C1 segment of cervical spinal cord (tissue), 14 donors: ENCODE data around the gene PHLPP2.

ENCODE experiments used
- DNase-seq, 14 donors: peaks; one replicate each; lab custom pipeline; 2025; lab: John Stamatoyannopoulos, UW

The PHLPP2 gene

GRCh38 chr16:71669926-71670536 lies 54.5 kb downstream of the PHLPP2 start:
- DNase-seq: no peak

GRCh38 chr16:71666928-71667707 lies 57.4 kb downstream of the PHLPP2 start:
- DNase-seq: no peak

GRCh38 chr16:71666264-71666663 lies 58.2 kb downstream of the PHLPP2 start:
- no peak for DNase-seq

- DNase-seq: no peak
Observed at GRCh38 chr16:71659471-71659870, 65.0 kb downstream of the PHLPP2 start.

GRCh38 chr16:71658771-71659170 lies 65.7 kb downstream of the PHLPP2 start:
- peak in 1 of 14 donors; percentile 6 for DNase-seq

- no peak for DNase-seq
Observed at GRCh38 chr16:71649704-71650103, 74.8 kb downstream of the PHLPP2 start.

GRCh38 chr16:71648921-71649320 lies 75.6 kb downstream of the PHLPP2 start:
- DNase-seq: no peak

- DNase-seq: no peak
Observed at GRCh38 chr16:71648162-71648561, 76.3 kb downstream of the PHLPP2 start.

- DNase-seq: no peak
Observed at GRCh38 chr16:71647391-71647790, 77.1 kb downstream of the PHLPP2 start.

- DNase-seq: no peak
Observed at GRCh38 chr16:71645450-71645849, 79.1 kb downstream of the PHLPP2 start.

GRCh38 chr16:71637398-71637797 lies 87.1 kb downstream of the PHLPP2 start:
- no peak for DNase-seq

GRCh38 chr16:71635632-71636031 lies 88.9 kb downstream of the PHLPP2 start:
- no peak for DNase-seq

GRCh38 chr16:71631776-71632175 lies 92.7 kb downstream of the PHLPP2 start:
- no peak for DNase-seq

GRCh38 chr16:71630808-71631207 lies 93.7 kb downstream of the PHLPP2 start:
- no peak for DNase-seq

GRCh38 chr16:71629278-71630016 lies 95.1 kb downstream of the PHLPP2 start:
- DNase-seq: no peak

- DNase-seq: peak in 1 of 14 donors; percentile 5
Observed at GRCh38 chr16:71628810-71629209, 95.7 kb downstream of the PHLPP2 start.

GRCh38 chr16:71627731-71628181 lies 96.7 kb downstream of the PHLPP2 start:
- no peak for DNase-seq

- no peak for DNase-seq
Observed at GRCh38 chr16:71626858-71627213, 97.7 kb downstream of the PHLPP2 start.

GRCh38 chr16:71626018-71626857 lies 98.3 kb downstream of the PHLPP2 start, which contains the start of gene MARVELD3:
MARVELD3 (plus strand) TSS chr16:71626184; CDS start chr16:71626230, 46 bp downstream.
- DNase-seq: no peak

GRCh38 chr16:71625113-71625850 lies 99.2 kb downstream of the PHLPP2 start:
- DNase-seq: no peak

GRCh38 chr16:71623597-71623996 lies 100.9 kb downstream of the PHLPP2 start:
- DNase-seq: no peak
